Measurements from ENCODE around the gene KCTD13.
"Not testable (repeated sequence)": the region's sequence is repeated elsewhere in the genome, so short reads cannot be mapped to it uniquely, and the experiment has no call there.

Gene KCTD13, protein sequence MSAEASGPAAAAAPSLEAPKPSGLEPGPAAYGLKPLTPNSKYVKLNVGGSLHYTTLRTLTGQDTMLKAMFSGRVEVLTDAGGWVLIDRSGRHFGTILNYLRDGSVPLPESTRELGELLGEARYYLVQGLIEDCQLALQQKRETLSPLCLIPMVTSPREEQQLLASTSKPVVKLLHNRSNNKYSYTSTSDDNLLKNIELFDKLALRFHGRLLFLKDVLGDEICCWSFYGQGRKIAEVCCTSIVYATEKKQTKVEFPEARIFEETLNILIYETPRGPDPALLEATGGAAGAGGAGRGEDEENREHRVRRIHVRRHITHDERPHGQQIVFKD

DNA sequence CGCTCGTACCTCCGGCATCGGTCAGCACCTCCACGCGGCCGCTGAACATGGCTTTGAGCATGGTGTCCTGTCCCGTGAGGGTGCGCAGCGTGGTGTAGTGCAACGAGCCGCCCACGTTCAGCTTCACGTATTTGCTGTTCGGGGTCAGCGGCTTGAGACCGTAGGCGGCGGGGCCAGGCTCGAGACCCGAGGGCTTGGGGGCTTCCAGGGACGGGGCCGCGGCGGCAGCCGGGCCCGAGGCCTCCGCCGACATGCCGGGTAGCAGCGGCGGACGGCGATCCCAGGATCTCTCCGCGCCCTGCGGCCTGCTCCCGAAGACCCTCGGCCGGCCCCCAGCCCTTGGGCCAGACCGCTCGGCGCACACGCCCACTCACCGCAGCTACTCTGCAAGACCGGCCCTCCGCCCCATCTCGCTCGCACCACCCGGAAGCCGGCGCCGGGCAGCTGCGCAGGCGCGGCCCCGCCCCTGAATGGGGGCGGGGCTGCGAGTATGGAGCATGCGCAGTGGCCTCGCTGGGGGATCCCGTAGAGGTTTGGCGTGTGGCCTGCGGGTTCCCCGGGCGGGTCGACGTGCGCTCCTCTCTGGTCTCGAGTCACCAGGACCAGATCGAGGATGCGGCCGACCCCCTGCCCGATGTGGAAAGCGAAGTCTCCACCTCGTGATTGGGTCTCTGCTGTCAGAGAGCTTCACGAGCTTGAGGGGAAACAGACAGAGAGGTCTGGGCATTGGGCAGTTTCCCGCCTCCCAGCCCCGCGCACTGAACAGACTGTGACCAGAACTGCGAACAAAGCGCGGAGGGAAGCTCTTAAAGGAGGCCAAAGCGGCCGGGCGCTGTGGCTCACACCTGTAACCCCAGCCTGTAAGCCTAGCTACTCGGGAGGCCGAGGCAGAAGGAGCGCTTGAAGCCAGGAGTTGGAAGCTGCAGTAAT lies at the start of gene KCTD13:
Gene KCTD13 (minus strand): TSS at position 446 of the 930 bp plus-strand sequence. CDS start 193 bp downstream, at position 253.
- in situ Hi-C loops (cut with MboI; ENCODE audit: low sequenced_read_pairs) = no loop called here

DNA sequence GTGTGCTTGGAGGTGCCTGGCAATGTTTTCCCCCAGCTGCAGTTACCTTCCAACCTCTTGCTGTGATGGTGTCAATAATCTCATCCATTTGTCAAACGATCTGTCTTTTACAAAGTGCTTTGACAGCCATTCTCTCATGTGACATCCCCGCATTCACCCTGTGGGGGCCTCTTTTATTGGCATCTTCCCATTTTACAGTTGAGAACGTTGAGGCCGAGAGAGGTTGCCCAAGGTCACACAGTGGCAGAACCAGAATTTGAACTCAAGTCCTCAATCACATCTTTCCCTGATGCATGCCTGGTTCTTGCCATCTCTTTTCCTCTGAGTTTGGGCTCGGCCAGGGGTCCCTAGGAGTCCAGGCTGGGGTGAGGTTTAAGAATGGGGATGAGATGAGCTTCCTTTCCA lies 49.1 kb upstream of the KCTD13 start:
- in situ Hi-C loops (cut with MboI; ENCODE audit: low sequenced_read_pairs) = no loop called here

DNA sequence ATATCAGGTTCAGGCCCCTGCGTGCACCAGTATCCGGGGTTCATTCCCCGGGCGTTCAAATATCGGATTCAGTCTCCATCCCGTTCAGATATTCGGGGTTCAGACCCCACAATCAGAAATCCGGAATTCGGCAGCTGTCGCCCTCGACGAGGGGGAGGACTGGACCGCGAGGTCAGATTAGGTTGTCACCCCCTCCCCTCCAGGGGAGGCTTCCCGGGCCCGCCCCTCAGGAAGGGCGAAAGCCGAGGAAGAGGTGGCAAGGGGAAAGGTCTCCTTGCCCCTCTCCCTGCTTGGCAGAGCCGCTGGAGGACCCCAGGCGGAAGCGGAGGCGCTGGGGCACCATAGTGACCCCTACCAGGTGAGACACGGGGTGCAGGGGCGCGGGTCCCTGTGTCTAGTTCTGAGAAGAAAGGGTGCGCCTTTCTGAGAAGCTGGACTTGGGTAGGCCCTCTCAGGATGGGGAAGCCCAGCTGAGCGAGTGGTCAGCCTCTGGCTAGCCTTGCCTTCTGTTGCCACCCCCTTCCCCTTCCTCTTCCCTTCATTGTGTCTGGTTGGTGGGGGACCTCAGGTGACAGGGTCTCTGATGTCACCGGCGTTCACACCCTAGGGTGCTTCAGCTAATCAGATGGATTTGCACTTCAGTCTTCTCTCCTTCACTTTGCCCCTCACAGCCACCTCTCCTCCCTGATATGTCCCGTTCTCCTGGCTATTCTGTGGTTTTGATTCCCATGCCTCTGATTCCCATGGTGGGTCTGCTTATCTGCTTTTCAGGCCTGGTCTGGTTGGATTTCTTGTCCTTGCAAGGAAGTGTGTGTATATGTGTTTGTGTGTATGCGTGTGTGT lies 48.5 kb upstream of the KCTD13 start:
- in situ Hi-C loops (cut with MboI; ENCODE audit: low sequenced_read_pairs) = no loop called here

DNA sequence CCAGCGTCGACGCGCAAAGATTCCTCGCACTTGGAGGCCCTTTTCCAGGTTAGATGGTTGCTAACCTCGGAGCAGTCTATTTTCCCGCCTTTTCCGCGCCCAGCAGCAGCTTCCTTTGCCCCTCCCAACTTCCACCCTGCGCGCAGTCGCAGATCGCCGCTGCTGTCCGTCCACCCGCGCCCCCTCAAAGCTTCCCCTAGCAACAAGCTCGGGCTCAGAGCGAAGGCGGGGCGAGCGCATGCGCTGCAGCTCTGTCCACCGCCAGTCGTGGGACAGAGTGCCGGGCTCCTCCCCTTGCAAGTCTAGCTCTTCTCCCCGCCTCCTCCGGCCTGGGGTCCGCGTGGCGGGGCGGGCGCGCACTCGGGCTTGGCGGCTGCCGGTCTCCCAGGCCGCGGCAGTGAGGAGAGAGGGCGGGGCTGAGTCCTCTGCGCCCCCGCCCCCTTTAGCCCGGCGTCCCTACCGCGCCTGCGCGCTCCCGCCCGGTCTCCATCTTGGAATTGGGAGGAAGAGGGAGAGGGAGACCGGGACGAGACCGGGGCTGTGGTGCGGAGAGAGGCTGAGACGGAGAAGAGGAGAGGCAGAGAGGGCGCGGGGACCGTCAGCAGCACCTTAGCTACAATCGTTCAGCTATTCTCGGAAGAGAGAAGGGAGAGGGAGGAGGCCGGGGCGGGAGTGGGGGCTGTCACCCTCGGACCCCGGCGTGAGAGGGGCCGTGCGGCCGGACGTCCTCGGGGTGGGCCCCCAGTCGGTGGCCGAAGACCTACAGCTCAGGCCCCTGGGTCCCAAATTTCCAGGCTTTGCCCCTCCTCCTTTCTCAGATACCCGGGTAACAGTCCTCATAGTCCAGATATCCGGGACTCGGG lies 47.6 kb upstream of the KCTD13 start, which contains the start of gene TAOK2:
Gene TAOK2 (plus strand): TSS at position 485 of the 863 bp plus-strand sequence. CDS start 3,905 bp downstream, outside the sequence.
- in situ Hi-C loops (cut with MboI; ENCODE audit: low sequenced_read_pairs) = no loop called here

DNA sequence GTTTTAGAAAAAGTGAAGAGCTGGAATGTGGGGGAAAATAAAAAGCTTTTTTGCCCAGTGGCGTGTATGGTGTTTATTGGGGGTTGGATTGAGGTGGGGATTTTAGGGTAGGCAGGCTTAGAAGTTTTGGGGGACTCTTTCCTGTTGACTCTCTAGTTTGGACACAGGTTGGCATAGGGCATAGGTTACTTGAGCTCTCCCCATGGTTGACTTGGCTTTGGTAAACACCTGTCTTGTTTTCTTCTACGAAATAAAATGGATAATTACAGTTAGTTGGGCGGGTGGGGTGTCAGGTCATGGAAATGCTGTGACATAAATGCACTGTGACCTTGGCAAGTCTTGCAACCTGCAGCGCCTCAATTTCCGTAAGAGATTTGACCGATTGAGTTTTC lies 47.0 kb upstream of the KCTD13 start:
- in situ Hi-C loops (cut with MboI; ENCODE audit: low sequenced_read_pairs) = no loop called here

DNA sequence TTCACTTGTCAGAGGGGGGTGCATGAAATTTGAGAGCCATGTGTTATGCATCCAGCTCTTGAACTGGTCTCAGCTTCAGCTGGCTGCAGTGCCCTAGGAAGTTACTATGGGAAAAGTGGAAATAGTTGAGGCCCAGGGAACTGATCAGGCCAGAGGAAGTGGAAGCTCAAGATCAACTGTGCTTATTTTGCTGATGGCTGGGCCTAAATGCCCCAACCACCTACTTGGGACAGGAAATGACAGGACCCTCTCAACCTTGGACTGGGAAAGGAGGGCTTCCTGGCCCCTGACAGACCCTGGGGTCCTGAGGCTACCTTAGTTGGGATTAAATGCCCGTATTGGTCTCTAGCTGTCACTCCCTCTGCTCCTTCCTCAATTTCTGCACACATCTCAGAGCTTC lies 46.5 kb upstream of the KCTD13 start:
- in situ Hi-C loops (cut with MboI; ENCODE audit: low sequenced_read_pairs) = no loop called here

DNA sequence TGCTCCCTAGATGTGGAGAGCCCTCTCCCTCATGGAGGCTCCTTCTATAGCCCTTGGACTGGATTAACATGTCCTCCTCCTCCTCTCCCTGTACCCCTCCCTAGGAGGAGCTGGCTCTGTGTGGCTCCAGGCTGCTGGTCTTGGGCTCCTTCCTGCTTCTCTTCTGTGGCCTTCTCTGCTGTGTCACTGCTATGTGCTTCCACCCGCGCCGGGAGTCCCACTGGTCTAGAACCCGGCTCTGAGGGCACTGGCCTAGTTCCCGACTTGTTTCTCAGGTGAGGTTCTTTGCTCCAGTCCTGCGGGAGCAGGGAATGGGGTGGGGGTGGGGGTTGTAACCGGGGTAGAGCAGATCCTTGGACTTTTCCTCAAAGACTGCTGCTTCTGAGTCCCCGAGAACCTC lies 45.3 kb upstream of the KCTD13 start:
- in situ Hi-C loops (cut with MboI; ENCODE audit: low sequenced_read_pairs) = no loop called here

DNA sequence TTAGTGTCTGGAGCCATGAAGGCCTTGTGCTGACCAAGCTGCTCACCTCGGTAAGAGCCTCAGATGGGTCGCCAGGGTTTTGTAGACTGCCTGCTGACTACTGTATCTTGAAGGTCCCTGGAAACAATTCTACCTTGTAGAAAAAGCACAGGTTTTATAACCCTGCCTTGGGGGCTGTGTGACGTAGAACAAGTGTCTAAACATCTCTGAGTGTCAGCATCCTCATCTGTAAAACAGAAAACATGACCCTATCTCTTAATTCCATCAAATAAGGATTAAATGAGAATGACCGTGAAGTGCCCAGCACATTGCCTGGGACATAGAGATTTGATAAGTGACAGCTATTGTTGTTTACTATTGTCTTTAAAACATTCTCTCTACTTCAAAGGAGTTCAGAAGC lies 42.2 kb upstream of the KCTD13 start:
- in situ Hi-C loops (cut with MboI; ENCODE audit: low sequenced_read_pairs) = no loop called here

DNA sequence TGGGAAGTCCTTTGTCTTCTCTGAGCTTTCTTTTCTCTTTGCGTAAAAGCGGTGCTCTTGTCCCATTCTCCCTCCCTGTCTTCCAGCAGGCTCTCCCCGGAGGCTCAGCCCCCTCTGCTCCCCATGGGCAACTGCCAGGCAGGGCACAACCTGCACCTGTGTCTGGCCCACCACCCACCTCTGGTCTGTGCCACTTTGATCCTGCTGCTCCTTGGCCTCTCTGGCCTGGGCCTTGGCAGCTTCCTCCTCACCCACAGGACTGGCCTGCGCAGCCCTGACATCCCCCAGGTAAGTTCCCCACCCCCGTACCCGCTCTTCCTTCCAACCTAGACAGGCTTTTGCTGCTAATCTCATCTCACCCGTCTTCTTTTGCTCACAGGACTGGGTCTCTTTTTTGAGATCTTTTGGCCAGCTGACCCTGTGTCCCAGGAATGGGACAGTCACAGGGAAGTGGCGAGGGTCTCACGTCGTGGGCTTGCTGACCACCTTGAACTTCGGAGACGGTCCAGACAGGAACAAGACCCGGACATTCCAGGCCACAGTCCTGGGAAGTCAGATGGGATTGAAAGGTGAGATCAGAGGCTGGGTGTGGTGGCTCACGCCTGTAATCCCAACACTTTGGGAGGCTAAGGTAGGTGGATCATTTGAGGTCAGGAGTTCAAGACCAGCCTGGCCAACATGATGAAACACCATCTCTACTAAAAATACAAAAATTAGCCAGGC lies 37.2 kb upstream of the KCTD13 start:
- in situ Hi-C loops (cut with MboI; ENCODE audit: low sequenced_read_pairs) = no loop called here

DNA sequence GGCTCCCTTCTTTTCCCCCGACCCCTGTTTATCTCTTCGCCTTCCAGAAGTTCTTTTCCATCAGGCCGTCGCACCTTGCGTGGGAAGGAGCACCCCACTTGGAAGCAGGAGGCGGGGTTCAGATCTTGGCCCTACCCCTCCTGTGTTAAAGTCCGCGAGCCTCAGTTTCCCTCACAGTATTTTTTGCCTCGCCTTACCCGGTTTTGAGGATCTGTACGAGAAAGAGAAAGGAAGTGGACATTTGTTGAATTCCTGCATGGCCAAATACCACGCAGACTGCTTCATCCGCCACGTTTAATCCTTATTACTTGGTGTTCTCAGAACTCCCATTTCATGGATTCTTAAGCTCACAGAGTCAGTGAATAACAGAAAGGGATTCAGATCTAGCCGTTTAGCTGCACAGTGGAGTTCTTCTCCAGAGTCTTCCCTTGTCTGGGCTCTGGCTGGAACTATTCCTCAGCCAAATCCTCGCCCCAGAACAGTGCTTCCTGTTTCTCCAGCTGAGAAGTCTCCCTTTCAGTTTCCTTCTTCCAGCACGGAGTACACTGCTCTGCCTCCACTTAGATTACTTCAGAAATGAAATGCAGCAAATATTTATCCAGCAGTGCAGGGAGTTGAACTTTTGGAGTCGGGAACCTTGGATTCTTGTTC lies 36.4 kb upstream of the KCTD13 start:
- in situ Hi-C loops (cut with MboI; ENCODE audit: low sequenced_read_pairs) = no loop called here

DNA sequence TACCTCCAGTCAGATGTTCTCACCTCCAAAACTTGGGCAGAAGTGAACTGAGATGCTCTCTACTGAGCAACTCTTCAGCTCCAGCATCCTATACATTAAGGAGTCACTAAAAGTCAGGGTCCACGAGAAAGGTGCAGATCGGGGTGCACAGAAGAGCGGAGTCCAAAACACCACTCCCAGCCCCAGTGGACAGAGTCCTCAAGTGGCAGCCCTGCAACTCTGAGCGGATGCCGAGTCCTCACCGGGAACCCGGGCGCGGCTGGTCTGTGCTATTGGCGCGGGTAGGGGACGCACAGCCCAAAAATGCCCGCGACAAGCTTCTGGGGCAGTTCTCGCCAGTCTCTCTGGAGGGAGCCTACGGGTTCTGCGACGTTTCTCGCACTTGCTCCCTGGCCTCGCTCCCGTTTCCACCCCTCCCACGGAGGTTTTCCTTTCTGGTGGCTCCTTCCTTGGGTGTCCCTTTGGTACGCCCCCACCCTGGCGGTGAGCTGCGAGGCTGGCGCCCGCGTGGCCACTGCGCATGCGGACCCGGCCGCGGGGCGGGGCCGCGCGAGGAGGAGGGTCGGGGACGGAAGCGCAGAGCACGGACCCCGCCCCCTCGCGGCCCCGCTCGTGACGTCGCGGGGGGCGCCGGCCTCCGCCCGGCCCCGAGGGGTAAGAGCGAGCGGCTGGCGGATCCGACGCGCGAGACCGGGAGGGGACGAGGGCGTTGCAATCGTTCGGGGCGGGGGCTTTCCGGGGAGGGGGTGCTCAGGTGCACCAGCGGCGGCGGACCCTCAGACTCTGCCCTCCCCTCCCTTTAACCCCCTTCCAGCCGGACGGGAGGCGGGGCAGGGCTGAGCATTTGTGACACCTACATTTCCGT lies 35.7 kb upstream of the KCTD13 start, which contains the start of gene TMEM219:
Gene TMEM219 (plus strand): TSS at position 601 of the 865 bp plus-strand sequence. CDS start 1,065 bp downstream, outside the sequence.
- in situ Hi-C loops (cut with MboI; ENCODE audit: low sequenced_read_pairs) = no loop called here

DNA sequence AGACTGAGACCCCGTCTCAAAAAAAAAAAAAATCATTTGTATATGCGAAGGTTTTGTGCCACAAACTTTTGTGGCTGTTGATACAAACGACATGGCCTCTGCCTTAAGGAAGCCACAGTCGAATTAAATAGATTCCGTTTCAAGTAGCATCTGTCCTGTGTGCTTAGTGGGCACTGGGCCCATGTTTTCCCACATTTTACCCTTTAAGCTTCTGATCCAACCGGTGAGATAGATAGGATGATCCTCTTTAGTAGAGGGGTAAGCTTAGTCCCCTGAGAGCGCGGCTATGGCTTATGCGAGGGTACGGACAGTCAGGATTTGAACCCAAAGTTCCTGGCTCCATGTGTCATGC lies 35.1 kb upstream of the KCTD13 start:
- in situ Hi-C loops (cut with MboI; ENCODE audit: low sequenced_read_pairs) = no loop called here

DNA sequence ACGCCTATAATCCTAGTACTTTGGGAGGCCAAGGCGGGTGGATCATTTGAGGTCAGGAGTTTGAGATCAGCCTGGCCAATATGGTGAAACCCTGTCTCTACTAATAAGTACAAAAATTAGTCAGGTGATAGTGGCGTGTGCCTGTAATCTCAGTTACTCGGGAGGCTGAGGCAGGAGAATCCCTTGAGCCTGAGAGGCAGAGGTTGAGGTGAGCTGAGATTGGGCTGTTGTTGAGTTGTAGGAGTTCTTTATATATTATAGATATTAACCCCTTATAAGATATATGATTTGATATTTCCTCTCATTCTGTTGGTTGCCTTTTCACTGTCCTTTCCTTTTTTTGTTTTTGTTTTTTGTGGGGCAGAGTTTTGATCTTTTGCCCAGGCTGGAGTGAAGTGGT lies 33.8 kb upstream of the KCTD13 start:
- in situ Hi-C loops (cut with MboI; ENCODE audit: low sequenced_read_pairs) = not testable (repeated sequence)

DNA sequence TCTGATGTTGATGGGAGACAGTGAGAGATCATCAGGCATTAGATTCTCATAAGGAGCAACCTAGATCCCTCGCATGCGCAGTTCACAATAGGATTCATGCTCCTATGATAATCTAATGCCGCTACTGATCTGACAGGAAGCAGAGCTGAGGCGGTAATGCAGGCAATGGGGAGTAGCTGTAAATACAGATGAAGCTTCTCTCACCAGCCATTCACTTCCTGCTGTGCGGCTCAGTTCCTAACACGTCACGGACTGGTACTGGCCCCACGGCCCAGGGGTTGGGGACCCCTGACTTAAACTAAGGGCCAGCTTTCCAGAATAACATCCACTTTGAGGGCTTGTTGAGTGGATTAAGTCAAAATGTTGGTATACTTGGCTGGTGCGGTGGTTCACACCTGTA lies 33.3 kb upstream of the KCTD13 start:
- in situ Hi-C loops (cut with MboI; ENCODE audit: low sequenced_read_pairs) = no loop called here

DNA sequence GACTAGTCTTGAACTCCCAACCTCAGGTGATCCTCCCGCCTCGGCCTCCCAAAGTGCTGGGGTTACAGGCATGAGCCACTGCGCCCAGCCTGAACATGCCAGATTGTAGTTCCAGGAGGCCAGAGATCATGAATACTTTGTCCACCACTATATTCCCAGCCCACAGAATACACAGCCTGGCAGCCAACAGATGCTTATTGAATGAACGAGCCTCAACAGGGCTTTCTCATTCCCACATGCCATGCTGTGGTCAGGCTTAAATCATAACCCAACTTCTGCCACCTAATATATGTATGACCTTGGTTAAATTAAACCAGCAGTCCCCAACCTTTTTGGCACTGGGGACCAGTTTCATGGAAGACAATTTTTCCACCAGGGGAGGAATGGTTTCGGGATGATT lies 32.7 kb upstream of the KCTD13 start:
- in situ Hi-C loops (cut with MboI; ENCODE audit: low sequenced_read_pairs) = no loop called here

DNA sequence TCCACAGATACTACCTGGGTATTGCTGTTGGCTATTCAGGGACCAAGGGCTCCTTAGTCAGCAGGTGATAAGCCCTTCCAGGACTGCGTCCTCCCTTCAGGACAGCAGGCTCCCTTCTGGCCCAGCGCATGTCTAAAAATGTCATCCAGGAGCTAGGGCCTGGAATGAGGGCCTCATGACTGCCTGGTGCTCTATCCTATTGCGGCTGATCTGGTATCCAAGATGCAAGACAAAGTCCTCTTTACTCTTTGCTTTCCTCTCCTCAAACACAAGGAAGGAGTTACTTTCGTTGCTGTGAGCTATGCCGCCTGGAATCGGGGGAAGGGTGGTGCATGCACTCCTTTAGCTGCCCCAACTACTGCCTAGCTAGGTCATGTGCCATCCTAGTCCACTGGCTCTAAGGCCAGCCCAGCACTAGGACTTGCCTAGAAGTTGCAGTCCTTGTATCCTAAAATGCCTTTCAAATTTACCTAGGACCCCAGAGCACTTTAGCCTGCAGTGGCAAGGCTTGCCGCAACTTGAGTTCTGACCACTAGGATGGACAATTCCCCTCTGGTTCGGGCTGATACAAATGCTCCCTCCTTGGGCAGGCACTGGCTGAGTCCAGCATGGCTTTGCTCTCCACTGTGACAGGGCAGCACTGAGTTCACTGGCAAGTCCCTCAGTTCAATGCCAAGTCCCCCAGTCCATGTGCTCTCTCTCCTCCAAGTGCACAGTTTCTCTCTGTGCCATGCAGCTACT lies 25.8 kb upstream of the KCTD13 start:
- in situ Hi-C loops (cut with MboI; ENCODE audit: low sequenced_read_pairs) = no loop called here

DNA sequence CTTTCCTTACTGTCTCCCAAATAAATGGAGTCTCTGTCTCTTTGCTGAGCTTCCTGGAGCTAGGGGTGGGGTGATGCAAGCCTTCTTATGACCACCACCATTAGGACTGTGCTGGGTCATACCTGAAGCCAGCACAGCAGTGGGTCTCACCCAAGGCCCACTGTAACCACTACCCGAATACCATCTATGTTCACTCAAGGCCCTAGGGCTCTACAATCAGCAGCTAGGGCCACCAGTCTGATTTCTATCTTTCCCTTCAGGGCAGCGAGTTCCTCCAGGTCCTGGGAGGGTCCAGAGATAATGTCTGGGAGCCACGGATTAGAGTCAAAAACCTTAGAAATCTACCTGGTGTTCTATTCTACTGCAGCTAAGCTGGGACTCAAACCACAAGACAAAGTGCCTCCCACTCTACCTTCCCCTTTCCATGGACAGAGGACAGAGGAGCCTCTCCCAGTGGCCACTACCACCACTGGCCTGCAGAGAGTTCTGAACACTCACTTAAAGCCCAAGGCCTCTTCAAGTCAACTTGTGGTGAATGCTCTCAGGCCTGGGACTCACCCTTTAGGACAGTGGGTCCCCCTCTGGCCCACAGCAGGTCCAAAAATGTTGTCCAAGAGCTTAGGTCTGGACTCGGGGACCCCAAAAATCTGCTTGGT lies 24.9 kb upstream of the KCTD13 start:
- in situ Hi-C loops (cut with MboI; ENCODE audit: low sequenced_read_pairs) = no loop called here

Measured in HL-60/S4 (cell line).